Measurements from ENCODE around the gene LAMA3. TPM values are rescaled to one million over a fixed set of nuclear protein-coding genes. Genes with fewer than 3 reads are reported as not detected.
"Not testable (repeated sequence)": the region's sequence is repeated elsewhere in the genome, so short reads cannot be mapped to it uniquely, and the experiment has no call there.

The LAMA3 gene
- total RNA-seq, 1 experiment from 2014 or later, result 8.1 TPM

GRCh38 chr18:23730857-23731256 is 41.6 kb downstream of the LAMA3 start:
- POLR2A ChIA-PET, result interaction anchor here (0.6 to 0.7 kb wide), 2 partner anchors 157 to 605 kb away, joined by 4 to 12 read pairs; no protein-coding TSS in a partner anchor
- intact Hi-C loops (cut with micrococcal nuclease; ENCODE audit: unreplicated experiment) (no loop called here), in situ Hi-C loops (cut with HindIII; ENCODE audit: low pct_unique_long_range_greater_than_20kb, low sequenced_read_pairs) (no loop called here)
- no peaks in the 10 kb centered on the region for H3K27me3 ChIP-seq (ENCODE audit: control insufficient read depth, insufficient read depth, low read length)
- H3K4me3 ChIP-seq (ENCODE audit: low read depth in 2 of 2, low read length in 2 of 2), result no peak overlapping the region
- no peak overlapping the region for H3K27ac ChIP-seq (ENCODE audit: low read length)
- H3K9me3 ChIP-seq (ENCODE audit: control insufficient read depth, insufficient read depth, low read depth, low read length), result no peaks in the 10 kb centered on the region
- no peak for DNase-seq (ENCODE audit: low read depth, low spot score)
- H3K4me1 ChIP-seq (ENCODE audit: control insufficient read depth, insufficient read depth, low read length), result no peaks in the 10 kb centered on the region
- TF ChIP-seq TCF7L2 (IDR thresholded peaks at IDR 0.05; ENCODE audit: low read depth, low read length) (no peak), POLR2AphosphoS5 (IDR thresholded peaks at IDR 0.05; ENCODE audit: low read depth, low read length) (no peak), SIN3A (IDR thresholded peaks at IDR 0.05; ENCODE audit: borderline replicate concordance, insufficient read depth, low read depth, low read length) (no peak), CTCF (IDR thresholded peaks at IDR 0.05) (no peak)
- TF ChIP-seq, protein P1, sequence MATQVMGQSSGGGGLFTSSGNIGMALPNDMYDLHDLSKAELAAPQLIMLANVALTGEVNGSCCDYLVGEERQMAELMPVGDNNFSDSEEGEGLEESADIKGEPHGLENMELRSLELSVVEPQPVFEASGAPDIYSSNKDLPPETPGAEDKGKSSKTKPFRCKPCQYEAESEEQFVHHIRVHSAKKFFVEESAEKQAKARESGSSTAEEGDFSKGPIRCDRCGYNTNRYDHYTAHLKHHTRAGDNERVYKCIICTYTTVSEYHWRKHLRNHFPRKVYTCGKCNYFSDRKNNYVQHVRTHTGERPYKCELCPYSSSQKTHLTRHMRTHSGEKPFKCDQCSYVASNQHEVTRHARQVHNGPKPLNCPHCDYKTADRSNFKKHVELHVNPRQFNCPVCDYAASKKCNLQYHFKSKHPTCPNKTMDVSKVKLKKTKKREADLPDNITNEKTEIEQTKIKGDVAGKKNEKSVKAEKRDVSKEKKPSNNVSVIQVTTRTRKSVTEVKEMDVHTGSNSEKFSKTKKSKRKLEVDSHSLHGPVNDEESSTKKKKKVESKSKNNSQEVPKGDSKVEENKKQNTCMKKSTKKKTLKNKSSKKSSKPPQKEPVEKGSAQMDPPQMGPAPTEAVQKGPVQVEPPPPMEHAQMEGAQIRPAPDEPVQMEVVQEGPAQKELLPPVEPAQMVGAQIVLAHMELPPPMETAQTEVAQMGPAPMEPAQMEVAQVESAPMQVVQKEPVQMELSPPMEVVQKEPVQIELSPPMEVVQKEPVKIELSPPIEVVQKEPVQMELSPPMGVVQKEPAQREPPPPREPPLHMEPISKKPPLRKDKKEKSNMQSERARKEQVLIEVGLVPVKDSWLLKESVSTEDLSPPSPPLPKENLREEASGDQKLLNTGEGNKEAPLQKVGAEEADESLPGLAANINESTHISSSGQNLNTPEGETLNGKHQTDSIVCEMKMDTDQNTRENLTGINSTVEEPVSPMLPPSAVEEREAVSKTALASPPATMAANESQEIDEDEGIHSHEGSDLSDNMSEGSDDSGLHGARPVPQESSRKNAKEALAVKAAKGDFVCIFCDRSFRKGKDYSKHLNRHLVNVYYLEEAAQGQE (IDR thresholded peaks at IDR 0.05; ENCODE audit: insufficient read depth in 1 of 2, low read depth in 2 of 2, low read length in 1 of 2), result no peak
- no peak for ATAC-seq
- no TSS peak for BruUV-seq (replicated peaks)
- CTCF ChIA-PET, result no interaction called here
- H3K36me3 ChIP-seq (ENCODE audit: control insufficient read depth, insufficient read depth, low read length), result no peaks in the 10 kb centered on the region

DNA sequence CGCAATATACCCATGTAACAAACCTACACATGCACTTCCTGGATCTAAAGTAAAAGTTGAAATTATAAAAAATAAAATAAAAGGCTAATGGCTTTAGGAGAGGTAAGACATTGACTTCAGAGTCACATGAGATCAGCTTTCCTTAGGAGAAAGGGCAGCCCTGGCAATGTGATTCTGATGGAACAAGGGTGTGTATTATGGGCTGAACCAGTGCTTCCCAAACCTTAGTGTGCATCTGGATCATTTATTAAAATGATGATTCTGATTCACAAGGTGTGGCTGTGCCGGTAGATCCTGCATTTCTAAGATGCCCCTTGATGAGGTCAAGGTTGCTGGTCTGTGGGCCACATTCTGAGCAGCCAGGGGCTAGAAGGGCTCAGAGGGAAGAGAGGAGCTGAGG is 42.6 kb downstream of the LAMA3 start:
- in situ Hi-C loops (cut with HindIII; ENCODE audit: low pct_unique_long_range_greater_than_20kb, low sequenced_read_pairs) (no loop called here), intact Hi-C loops (cut with micrococcal nuclease; ENCODE audit: unreplicated experiment) (no loop called here)
- no peak overlapping the region for H3K27ac ChIP-seq (ENCODE audit: low read length)
- DNase-seq (ENCODE audit: low read depth, low spot score) (no peak), ATAC-seq (no peak)
- TF ChIP-seq POLR2AphosphoS5 (IDR thresholded peaks at IDR 0.05; ENCODE audit: low read depth, low read length), result no peak
- ChIA-PET POLR2A (no interaction called here), CTCF (no interaction called here)
- H3K4me3 ChIP-seq (ENCODE audit: low read depth in 2 of 2, low read length in 2 of 2), result no peak overlapping the region
- H3K4me1 ChIP-seq (ENCODE audit: control insufficient read depth, insufficient read depth, low read length), result no peaks in the 10 kb centered on the region
- no TSS peak for BruUV-seq (replicated peaks)
- no peaks in the 10 kb centered on the region for H3K9me3 ChIP-seq (ENCODE audit: control insufficient read depth, insufficient read depth, low read depth, low read length)
- no peaks in the 10 kb centered on the region for H3K27me3 ChIP-seq (ENCODE audit: control insufficient read depth, insufficient read depth, low read length)
- no peaks in the 10 kb centered on the region for H3K36me3 ChIP-seq (ENCODE audit: control insufficient read depth, insufficient read depth, low read length)

- no peak overlapping the region for H3K4me3 ChIP-seq (ENCODE audit: low read depth in 2 of 2, low read length in 2 of 2)
- DNase-seq (ENCODE audit: low read depth, low spot score) (no peak), ATAC-seq (no peak)
- CTCF ChIA-PET, result no interaction called here
- BruUV-seq (replicated peaks), result no TSS peak
- POLR2A ChIA-PET, result no interaction called here
- intact Hi-C loops (cut with micrococcal nuclease; ENCODE audit: unreplicated experiment) (no loop called here), in situ Hi-C loops (cut with HindIII; ENCODE audit: low pct_unique_long_range_greater_than_20kb, low sequenced_read_pairs) (no loop called here)
- no peaks in the 10 kb centered on the region for H3K4me1 ChIP-seq (ENCODE audit: control insufficient read depth, insufficient read depth, low read length)
- no peaks in the 10 kb centered on the region for H3K36me3 ChIP-seq (ENCODE audit: control insufficient read depth, insufficient read depth, low read length)
- TF ChIP-seq CTCF (IDR thresholded peaks at IDR 0.05) (no peak), POLR2AphosphoS5 (IDR thresholded peaks at IDR 0.05; ENCODE audit: low read depth, low read length) (no peak), TCF7L2 (IDR thresholded peaks at IDR 0.05; ENCODE audit: low read depth, low read length) (no peak), SIN3A (IDR thresholded peaks at IDR 0.05; ENCODE audit: borderline replicate concordance, insufficient read depth, low read depth, low read length) (no peak)
- TF ChIP-seq, protein P1 (IDR thresholded peaks at IDR 0.05; ENCODE audit: insufficient read depth in 1 of 2, low read depth in 2 of 2, low read length in 1 of 2), result no peak
- H3K27ac ChIP-seq (ENCODE audit: low read length), result no peak overlapping the region
- no peaks in the 10 kb centered on the region for H3K27me3 ChIP-seq (ENCODE audit: control insufficient read depth, insufficient read depth, low read length)
- H3K9me3 ChIP-seq (ENCODE audit: control insufficient read depth, insufficient read depth, low read depth, low read length), result no peaks in the 10 kb centered on the region
These were observed 43.2 kb downstream of the LAMA3 start for GRCh38 chr18:23732439-23732838.

- H3K9me3 ChIP-seq (ENCODE audit: control insufficient read depth, insufficient read depth, low read depth, low read length); H3K4me1 ChIP-seq (ENCODE audit: control insufficient read depth, insufficient read depth, low read length); H3K27ac ChIP-seq (ENCODE audit: low read length); POLR2A ChIA-PET; intact Hi-C loops (cut with micrococcal nuclease; ENCODE audit: unreplicated experiment); in situ Hi-C loops (cut with HindIII; ENCODE audit: low pct_unique_long_range_greater_than_20kb, low sequenced_read_pairs); H3K4me3 ChIP-seq (ENCODE audit: low read depth in 2 of 2, low read length in 2 of 2); BruUV-seq (replicated peaks); H3K36me3 ChIP-seq (ENCODE audit: control insufficient read depth, insufficient read depth, low read length); ATAC-seq; DNase-seq (ENCODE audit: low read depth, low spot score); CTCF ChIA-PET; H3K27me3 ChIP-seq (ENCODE audit: control insufficient read depth, insufficient read depth, low read length): not testable (repeated sequence)
These were observed 44.0 kb downstream of the LAMA3 start for GRCh38 chr18:23733265-23733664.

All from Panc1 (cell line).